VCaP (cell line): ENCODE data around the gene PITPNM1.
"Not testable (repeated sequence)": the region's sequence is repeated elsewhere in the genome, so short reads cannot be mapped to it uniquely, and the experiment has no call there.

Experiments used
- H3K27ac ChIP-seq: fragments of 450-650 bp; 2 replicates; pipeline ENCODE4 v1.5.1; 2017
- CTCF ChIP-seq: fragments of 450-650 bp; conservative IDR thresholded peaks from 2 replicates; pipeline ENCODE4 v1.5.1; 2017; ENCODE audit warnings: mild to moderate bottlenecking, moderate library complexity

Gene PITPNM1

GRCh38 chr11:67516806-67517205, 11.6 kb upstream of the PITPNM1 start:
- no peak for TF ChIP-seq CTCF
- H3K27ac ChIP-seq, result no peak overlapping the region

GRCh38 chr11:67514116-67514515, 9.0 kb upstream of the PITPNM1 start:
- H3K27ac ChIP-seq, result no peak overlapping the region
- no peak for TF ChIP-seq CTCF

GRCh38 chr11:67511558-67511957, 6.4 kb upstream of the PITPNM1 start:
- not testable (repeated sequence) for H3K27ac ChIP-seq

GRCh38 chr11:67510023-67510345, 4.8 kb upstream of the PITPNM1 start:
- no peak for TF ChIP-seq CTCF
- H3K27ac ChIP-seq, result no peak overlapping the region; the same call in 1 of the 2 replicates

- no peak for TF ChIP-seq CTCF
- peak overlapping the region; percentile 93 for H3K27ac ChIP-seq
These were observed 3.4 kb upstream of the PITPNM1 start for GRCh38 chr11:67508486-67509121.

- no peak for TF ChIP-seq CTCF
- peak within 1 kb of the TSS; percentile 93 for H3K27ac ChIP-seq
These were observed 2.8 kb upstream of the PITPNM1 start, which contains the start of gene CDK2AP2 for GRCh38 chr11:67507864-67508485. Gene CDK2AP2 (minus strand): TSS chr11:67508162. CDS start chr11:67508082, 80 bp downstream.

GRCh38 chr11:67507242-67507863, 2.2 kb upstream of the PITPNM1 start:
- H3K27ac ChIP-seq, result peak overlapping the region; percentile 93
- no peak for TF ChIP-seq CTCF
